ENCODE measurements around the gene BIN1. TPM values are rescaled to one million over a fixed set of nuclear protein-coding genes. Genes with fewer than 3 reads are reported as not detected.

BIN1 gene
- polyA plus RNA-seq, 1 of the 3 experiments (the other 2 are of a cell fraction), result 40.3 TPM

DNA sequence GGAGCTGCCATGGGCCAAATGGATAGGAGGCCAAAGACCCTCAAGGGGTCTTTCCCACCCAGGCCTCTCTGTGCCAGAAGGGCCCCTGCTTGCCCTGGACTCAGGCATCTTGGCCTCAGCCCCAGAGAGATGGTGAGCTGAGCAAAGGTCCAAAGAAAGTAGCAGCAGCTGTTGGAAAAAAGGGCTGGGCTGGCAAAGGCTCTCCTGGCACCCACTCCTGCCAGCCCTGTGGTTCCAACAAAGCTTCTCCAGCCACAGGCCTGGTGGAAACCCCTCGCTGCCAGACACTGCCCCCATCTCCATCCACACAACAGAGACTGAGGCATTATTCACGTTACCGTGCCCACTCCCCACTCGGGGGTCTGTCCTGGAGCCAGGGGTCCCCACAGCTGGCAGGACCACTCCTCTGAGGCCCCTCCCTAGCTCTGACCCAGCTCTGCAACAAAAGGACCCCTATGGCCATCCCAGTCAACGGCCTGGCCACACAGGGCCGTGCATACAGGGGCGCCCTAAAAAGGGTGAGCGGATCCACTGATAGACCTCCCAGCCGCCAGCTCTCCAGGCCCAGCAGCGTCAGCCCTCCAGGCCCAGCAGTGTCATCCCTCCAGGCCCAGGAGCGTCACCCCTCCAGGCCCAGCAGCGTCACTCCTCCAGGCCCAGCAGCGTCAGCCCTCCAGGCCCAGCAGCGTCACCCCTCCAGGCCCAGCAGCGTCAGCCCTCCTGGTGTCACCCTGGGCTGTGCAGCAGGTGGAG lies 10.1 kb downstream of the BIN1 start:
- Histone ChIP-seq H3K9me2 (no peaks in the 10 kb centered on the region), H3K27me3 (ENCODE audit: insufficient read depth) (no peaks in the 10 kb centered on the region), H3K9me3 (no peaks in the 10 kb centered on the region), H3F3A (replicated peaks; ENCODE audit: insufficient read depth) (no peaks in the 10 kb centered on the region), H3K9ac (no peak overlapping the region), H2AFZ (ENCODE audit: low read depth) (no peak overlapping the region), H3K36me3 (replicated peaks in 1 of 2; ENCODE audit: control insufficient read depth in 1 of 2, insufficient read depth in 2 of 2, low read length in 1 of 2) (no peaks in the 10 kb centered on the region), H3K4me3 (ENCODE audit: low read depth in 2 of 2, low read length in 1 of 2) (no peak overlapping the region), H3K4me1 (ENCODE audit: control insufficient read depth in 1 of 2, insufficient read depth in 2 of 2, low read depth in 1 of 2, low read length in 1 of 2) (peaks cover 0 to 46% of the 10 kb centered on the region in 2 experiments; a peak in 1 of 4 replicates), H3K79me2 (ENCODE audit: insufficient read depth) (peaks cover 6% of the 10 kb centered on the region; the same call in 1 of the 2 replicates), H3K4me2 (no peak overlapping the region), H3K27ac (ENCODE audit: low read depth in 2 of 2, low read length in 1 of 2) (no peak overlapping the region; a peak in 1 of 4 replicates), H4K20me1 (ENCODE audit: insufficient read depth) (peaks cover 16% of the 10 kb centered on the region)
- no peak for DNase-seq
- 89% methylated on average over 7 of the region's 15 CpGs for WGBS (ENCODE audit: low lambda C conversion rate)
- ChIA-PET POLR2A (interaction anchor here (2.3 kb wide), 1 partner anchor 9 kb away, joined by 10 read pairs; no protein-coding TSS in a partner anchor), CTCF (interaction anchor here (1.0 to 1.3 kb wide), 2 partner anchors 57 to 100 kb away, joined by 3 read pairs; no protein-coding TSS in a partner anchor)
- TF ChIP-seq POLR2AphosphoS5 (IDR thresholded peaks at IDR 0.05; ENCODE audit: low read depth, low read length) (no peak), NFIC (IDR thresholded peaks at IDR 0.05; ENCODE audit: borderline replicate concordance) (no peak), MEF2A (IDR thresholded peaks at IDR 0.05; ENCODE audit: borderline replicate concordance, low read depth) (no peak), SMC3 (IDR thresholded peaks at IDR 0.05; ENCODE audit: low read depth, low read length) (no peak), CHD2 (IDR thresholded peaks at IDR 0.05; ENCODE audit: low read length, partially characterized antibody) (no peak), NRF1 (IDR thresholded peaks at IDR 0.05; ENCODE audit: low read depth, low read length) (no peak), TEAD4 (IDR thresholded peaks at IDR 0.05; ENCODE audit: borderline replicate concordance, insufficient read depth) (no peak), RCOR1 (IDR thresholded peaks at IDR 0.05; ENCODE audit: low read length) (no peak), TAF1 (IDR thresholded peaks at IDR 0.05; ENCODE audit: borderline replicate concordance, low read depth, low read length) (no peak), FOXM1 (IDR thresholded peaks at IDR 0.05; ENCODE audit: low read depth) (no peak), RXRA (IDR thresholded peaks at IDR 0.05; ENCODE audit: borderline replicate concordance, low read depth) (no peak), GATA2 (CRISPR knock-in tag; IDR thresholded peaks at IDR 0.05) (no peak), EP300 (IDR thresholded peaks at IDR 0.05; ENCODE audit: borderline replicate concordance in 1 of 2, low read depth in 1 of 2, low read length in 1 of 2) (no peak)
- TF ChIP-seq, protein P1, sequence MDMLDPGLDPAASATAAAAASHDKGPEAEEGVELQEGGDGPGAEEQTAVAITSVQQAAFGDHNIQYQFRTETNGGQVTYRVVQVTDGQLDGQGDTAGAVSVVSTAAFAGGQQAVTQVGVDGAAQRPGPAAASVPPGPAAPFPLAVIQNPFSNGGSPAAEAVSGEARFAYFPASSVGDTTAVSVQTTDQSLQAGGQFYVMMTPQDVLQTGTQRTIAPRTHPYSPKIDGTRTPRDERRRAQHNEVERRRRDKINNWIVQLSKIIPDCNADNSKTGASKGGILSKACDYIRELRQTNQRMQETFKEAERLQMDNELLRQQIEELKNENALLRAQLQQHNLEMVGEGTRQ (IDR thresholded peaks at IDR 0.05; ENCODE audit: borderline replicate concordance, low read depth, low read length), result no peak
- TF ChIP-seq, protein P2, sequence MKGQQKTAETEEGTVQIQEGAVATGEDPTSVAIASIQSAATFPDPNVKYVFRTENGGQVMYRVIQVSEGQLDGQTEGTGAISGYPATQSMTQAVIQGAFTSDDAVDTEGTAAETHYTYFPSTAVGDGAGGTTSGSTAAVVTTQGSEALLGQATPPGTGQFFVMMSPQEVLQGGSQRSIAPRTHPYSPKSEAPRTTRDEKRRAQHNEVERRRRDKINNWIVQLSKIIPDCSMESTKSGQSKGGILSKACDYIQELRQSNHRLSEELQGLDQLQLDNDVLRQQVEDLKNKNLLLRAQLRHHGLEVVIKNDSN (IDR thresholded peaks at IDR 0.05; ENCODE audit: borderline replicate concordance, low read depth), result no peak
- TF ChIP-seq, protein P3, sequence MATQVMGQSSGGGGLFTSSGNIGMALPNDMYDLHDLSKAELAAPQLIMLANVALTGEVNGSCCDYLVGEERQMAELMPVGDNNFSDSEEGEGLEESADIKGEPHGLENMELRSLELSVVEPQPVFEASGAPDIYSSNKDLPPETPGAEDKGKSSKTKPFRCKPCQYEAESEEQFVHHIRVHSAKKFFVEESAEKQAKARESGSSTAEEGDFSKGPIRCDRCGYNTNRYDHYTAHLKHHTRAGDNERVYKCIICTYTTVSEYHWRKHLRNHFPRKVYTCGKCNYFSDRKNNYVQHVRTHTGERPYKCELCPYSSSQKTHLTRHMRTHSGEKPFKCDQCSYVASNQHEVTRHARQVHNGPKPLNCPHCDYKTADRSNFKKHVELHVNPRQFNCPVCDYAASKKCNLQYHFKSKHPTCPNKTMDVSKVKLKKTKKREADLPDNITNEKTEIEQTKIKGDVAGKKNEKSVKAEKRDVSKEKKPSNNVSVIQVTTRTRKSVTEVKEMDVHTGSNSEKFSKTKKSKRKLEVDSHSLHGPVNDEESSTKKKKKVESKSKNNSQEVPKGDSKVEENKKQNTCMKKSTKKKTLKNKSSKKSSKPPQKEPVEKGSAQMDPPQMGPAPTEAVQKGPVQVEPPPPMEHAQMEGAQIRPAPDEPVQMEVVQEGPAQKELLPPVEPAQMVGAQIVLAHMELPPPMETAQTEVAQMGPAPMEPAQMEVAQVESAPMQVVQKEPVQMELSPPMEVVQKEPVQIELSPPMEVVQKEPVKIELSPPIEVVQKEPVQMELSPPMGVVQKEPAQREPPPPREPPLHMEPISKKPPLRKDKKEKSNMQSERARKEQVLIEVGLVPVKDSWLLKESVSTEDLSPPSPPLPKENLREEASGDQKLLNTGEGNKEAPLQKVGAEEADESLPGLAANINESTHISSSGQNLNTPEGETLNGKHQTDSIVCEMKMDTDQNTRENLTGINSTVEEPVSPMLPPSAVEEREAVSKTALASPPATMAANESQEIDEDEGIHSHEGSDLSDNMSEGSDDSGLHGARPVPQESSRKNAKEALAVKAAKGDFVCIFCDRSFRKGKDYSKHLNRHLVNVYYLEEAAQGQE (IDR thresholded peaks at IDR 0.05; ENCODE audit: low read depth, low read length), result no peak
- TF ChIP-seq, protein P4, sequence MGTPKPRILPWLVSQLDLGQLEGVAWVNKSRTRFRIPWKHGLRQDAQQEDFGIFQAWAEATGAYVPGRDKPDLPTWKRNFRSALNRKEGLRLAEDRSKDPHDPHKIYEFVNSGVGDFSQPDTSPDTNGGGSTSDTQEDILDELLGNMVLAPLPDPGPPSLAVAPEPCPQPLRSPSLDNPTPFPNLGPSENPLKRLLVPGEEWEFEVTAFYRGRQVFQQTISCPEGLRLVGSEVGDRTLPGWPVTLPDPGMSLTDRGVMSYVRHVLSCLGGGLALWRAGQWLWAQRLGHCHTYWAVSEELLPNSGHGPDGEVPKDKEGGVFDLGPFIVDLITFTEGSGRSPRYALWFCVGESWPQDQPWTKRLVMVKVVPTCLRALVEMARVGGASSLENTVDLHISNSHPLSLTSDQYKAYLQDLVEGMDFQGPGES (IDR thresholded peaks at IDR 0.05; ENCODE audit: low read depth, low read length), result no peak
- TF ChIP-seq, protein P5, sequence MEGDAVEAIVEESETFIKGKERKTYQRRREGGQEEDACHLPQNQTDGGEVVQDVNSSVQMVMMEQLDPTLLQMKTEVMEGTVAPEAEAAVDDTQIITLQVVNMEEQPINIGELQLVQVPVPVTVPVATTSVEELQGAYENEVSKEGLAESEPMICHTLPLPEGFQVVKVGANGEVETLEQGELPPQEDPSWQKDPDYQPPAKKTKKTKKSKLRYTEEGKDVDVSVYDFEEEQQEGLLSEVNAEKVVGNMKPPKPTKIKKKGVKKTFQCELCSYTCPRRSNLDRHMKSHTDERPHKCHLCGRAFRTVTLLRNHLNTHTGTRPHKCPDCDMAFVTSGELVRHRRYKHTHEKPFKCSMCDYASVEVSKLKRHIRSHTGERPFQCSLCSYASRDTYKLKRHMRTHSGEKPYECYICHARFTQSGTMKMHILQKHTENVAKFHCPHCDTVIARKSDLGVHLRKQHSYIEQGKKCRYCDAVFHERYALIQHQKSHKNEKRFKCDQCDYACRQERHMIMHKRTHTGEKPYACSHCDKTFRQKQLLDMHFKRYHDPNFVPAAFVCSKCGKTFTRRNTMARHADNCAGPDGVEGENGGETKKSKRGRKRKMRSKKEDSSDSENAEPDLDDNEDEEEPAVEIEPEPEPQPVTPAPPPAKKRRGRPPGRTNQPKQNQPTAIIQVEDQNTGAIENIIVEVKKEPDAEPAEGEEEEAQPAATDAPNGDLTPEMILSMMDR (IDR thresholded peaks at IDR 0.05), result no peak
- TF ChIP-seq, protein P6, sequence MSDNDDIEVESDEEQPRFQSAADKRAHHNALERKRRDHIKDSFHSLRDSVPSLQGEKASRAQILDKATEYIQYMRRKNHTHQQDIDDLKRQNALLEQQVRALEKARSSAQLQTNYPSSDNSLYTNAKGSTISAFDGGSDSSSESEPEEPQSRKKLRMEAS (IDR thresholded peaks at IDR 0.05; ENCODE audit: low read depth), result no peak
- TF ChIP-seq, protein P7, sequence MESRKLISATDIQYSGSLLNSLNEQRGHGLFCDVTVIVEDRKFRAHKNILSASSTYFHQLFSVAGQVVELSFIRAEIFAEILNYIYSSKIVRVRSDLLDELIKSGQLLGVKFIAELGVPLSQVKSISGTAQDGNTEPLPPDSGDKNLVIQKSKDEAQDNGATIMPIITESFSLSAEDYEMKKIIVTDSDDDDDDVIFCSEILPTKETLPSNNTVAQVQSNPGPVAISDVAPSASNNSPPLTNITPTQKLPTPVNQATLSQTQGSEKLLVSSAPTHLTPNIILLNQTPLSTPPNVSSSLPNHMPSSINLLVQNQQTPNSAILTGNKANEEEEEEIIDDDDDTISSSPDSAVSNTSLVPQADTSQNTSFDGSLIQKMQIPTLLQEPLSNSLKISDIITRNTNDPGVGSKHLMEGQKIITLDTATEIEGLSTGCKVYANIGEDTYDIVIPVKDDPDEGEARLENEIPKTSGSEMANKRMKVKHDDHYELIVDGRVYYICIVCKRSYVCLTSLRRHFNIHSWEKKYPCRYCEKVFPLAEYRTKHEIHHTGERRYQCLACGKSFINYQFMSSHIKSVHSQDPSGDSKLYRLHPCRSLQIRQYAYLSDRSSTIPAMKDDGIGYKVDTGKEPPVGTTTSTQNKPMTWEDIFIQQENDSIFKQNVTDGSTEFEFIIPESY (IDR thresholded peaks at IDR 0.05; ENCODE audit: borderline replicate concordance, low read depth), result no peak
